Vagina (tissue), 2 donors: ENCODE measurements around the gene ANO1. TPM values are rescaled to one million over a fixed set of nuclear protein-coding genes. Genes with fewer than 3 reads are reported as not detected.

ENCODE experiments used
- DNase-seq, 2 donors: peaks; one replicate each; pipeline ENCODE4 v3.0.0-alpha.2; 2017; ENCODE audit errors: extremely low spot score in 2 of 2
- H3K27ac ChIP-seq: fragments of 200-600 bp; sonication (generic); one replicate; pipeline ENCODE4 v1.5.1; 2019
- H3K27me3 ChIP-seq: fragments of 200-600 bp; sonication (generic); one replicate; pipeline ENCODE4 v1.5.1; 2019
- H3K36me3 ChIP-seq, 2 donors: fragments of 200-600 bp; sonication (generic); one replicate each; pipeline ENCODE4 v1.5.1; 2017 to 2019
- H3K4me1 ChIP-seq: fragments of 200-600 bp; sonication (generic); one replicate; pipeline ENCODE4 v1.5.1; 2019
- H3K4me3 ChIP-seq, 2 donors: fragments of 200-600 bp; sonication (generic); 1 replicate in 1 of 2; 2 replicates in 1 of 2; pipeline ENCODE4 v1.5.1; 2016 to 2019
- H3K9me3 ChIP-seq: fragments of 200-600 bp; sonication (generic); one replicate; pipeline ENCODE4 v1.5.1; 2019
- CTCF ChIP-seq, 3 experiments: fragments of 450-650 bp in 2 of 3; fragments of 200-600 bp in 1 of 3; sonication (generic) in 1 of 3; IDR thresholded peaks; one replicate each; pipeline ENCODE4 v1.5.1; 2017 to 2019; ENCODE audit warnings: antibody characterized with exemption in 3 of 3, mild to moderate bottlenecking in 2 of 3, moderate library complexity in 2 of 3
- POLR2A ChIP-seq, 2 donors: fragments of 450-650 bp; IDR thresholded peaks; one replicate each; pipeline ENCODE4 v1.6.1; 2017; ENCODE audit warnings: antibody characterized with exemption in 2 of 2, mild to moderate bottlenecking in 2 of 2, moderate library complexity in 2 of 2
- POLR2AphosphoS5 ChIP-seq, 2 donors: sonication (generic); formaldehyde crosslinking; IDR thresholded peaks; one replicate each; pipeline ENCODE4 v1.9.0; 2017; ENCODE audit warnings: antibody characterized with exemption in 2 of 2, mild to moderate bottlenecking in 2 of 2, low read depth in 1 of 2; ENCODE audit not compliant: insufficient read depth in 1 of 2
- intact Hi-C: fragments of 100-400 bp; cut with DNase I; formaldehyde crosslinking; loops from one replicate; pipeline ENCODE4 v1.15.1; 2023
- total RNA-seq: library from RNA; depleted of rRNA; stranded (reverse); fragments of >200 nt; gene quantifications from one replicate; pipeline ENCODE4 v1.2.3, GENCODE V29; 2016

ANO1 gene
- total RNA-seq, 1 donor from 2014 or later, result 40.8 TPM

DNA sequence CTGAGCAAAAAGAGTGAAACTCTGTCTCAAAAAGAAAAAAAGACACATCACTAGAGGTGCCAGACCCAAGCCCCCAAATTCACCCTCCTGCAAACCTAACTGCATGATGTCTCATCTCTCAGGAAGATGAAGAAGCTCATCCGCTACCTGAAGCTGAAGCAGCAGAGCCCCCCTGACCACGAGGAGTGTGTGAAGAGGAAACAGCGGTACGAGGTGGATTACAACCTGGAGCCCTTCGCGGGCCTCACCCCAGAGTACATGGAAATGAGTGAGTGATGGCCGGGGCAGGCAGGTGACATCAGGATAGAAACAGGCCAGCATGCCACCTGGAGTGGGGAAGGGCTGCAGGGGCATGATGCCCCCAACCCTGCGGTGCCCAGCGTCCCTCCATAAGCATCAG is 89.0 kb downstream of the ANO1 start:
- Histone ChIP-seq H3K36me3 (no peaks in the 10 kb centered on the region), H3K27me3 (no peaks in the 10 kb centered on the region), H3K4me3 (no peak overlapping the region), H3K4me1 (no peaks in the 10 kb centered on the region), H3K9me3 (no peaks in the 10 kb centered on the region), H3K27ac (no peak overlapping the region)
- TF ChIP-seq POLR2A (IDR thresholded peaks at IDR 0.05), result no peak
- TF ChIP-seq POLR2AphosphoS5 (IDR thresholded peaks at IDR 0.05; ENCODE audit: insufficient read depth in 1 of 2, low read depth in 1 of 2), result no peak
- no peak for TF ChIP-seq CTCF (IDR thresholded peaks at IDR 0.05)
- DNase-seq, result no peak
- intact Hi-C loops, result no loop called here

GRCh38 chr11:70167723-70168404 is 89.7 kb downstream of the ANO1 start:
- Histone ChIP-seq H3K9me3 (no peaks in the 10 kb centered on the region), H3K27ac (no peak overlapping the region), H3K4me1 (no peaks in the 10 kb centered on the region), H3K36me3 (no peaks in the 10 kb centered on the region), H3K27me3 (no peaks in the 10 kb centered on the region), H3K4me3 (no peak overlapping the region)
- DNase-seq, result no peak
- TF ChIP-seq POLR2AphosphoS5 (IDR thresholded peaks at IDR 0.05; ENCODE audit: insufficient read depth in 1 of 2, low read depth in 1 of 2) (no peak), CTCF (IDR thresholded peaks at IDR 0.05) (no peak), POLR2A (IDR thresholded peaks at IDR 0.05) (no peak)
- intact Hi-C loops, result no loop called here

DNA sequence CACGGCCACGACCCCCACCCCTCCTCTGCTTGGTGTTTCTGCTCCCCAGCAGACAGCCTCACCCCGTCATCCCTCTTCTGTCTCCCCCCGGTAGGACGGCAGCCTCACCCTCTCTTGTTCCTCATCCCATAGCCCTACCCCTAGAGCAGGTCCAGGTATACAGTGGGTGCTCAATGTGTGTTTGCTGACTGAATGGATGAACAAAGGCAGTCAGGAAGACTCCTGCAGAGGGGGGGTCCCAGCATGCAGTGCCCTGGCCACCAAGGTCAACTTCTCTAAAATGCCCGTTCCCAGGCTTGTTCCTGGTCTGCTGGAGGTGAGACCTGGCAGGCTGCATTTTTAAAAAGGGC is 90.3 kb downstream of the ANO1 start:
- Histone ChIP-seq H3K4me3 (no peak overlapping the region), H3K36me3 (no peaks in the 10 kb centered on the region), H3K4me1 (no peaks in the 10 kb centered on the region), H3K9me3 (no peaks in the 10 kb centered on the region), H3K27ac (no peak overlapping the region), H3K27me3 (no peaks in the 10 kb centered on the region)
- intact Hi-C loops, result no loop called here
- no peak for DNase-seq
- TF ChIP-seq POLR2AphosphoS5 (IDR thresholded peaks at IDR 0.05; ENCODE audit: insufficient read depth in 1 of 2, low read depth in 1 of 2), result no peak
- no peak for TF ChIP-seq POLR2A (IDR thresholded peaks at IDR 0.05)
- no peak for TF ChIP-seq CTCF (IDR thresholded peaks at IDR 0.05)

DNA sequence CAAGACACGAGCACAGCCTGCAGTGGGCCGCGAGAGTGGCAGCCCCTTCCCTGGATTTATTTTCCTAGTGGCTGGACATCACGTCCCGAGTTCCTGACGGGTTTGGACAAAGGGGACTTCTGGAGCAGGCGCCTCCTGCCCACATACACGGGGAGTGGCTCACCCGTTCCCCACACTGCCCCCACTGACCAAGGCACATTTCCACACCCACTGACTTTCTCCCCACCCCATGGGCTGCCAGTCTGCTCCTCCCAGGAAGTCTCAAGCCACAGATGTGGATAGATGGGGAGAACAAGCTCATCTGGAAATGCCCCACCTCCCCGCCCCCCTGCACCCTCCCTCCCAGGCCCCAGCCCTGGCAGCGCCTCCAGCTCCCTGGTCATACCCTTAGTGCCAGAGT is 91.0 kb downstream of the ANO1 start:
- DNase-seq, result no peak
- Histone ChIP-seq H3K9me3 (no peaks in the 10 kb centered on the region), H3K36me3 (no peaks in the 10 kb centered on the region), H3K27ac (no peak overlapping the region), H3K27me3 (no peaks in the 10 kb centered on the region), H3K4me1 (no peaks in the 10 kb centered on the region), H3K4me3 (no peak overlapping the region)
- no peak for TF ChIP-seq POLR2A (IDR thresholded peaks at IDR 0.05)
- TF ChIP-seq POLR2AphosphoS5 (IDR thresholded peaks at IDR 0.05; ENCODE audit: insufficient read depth in 1 of 2, low read depth in 1 of 2), result no peak
- TF ChIP-seq CTCF (IDR thresholded peaks at IDR 0.05), result no peak
- intact Hi-C loops, result no loop called here

DNA sequence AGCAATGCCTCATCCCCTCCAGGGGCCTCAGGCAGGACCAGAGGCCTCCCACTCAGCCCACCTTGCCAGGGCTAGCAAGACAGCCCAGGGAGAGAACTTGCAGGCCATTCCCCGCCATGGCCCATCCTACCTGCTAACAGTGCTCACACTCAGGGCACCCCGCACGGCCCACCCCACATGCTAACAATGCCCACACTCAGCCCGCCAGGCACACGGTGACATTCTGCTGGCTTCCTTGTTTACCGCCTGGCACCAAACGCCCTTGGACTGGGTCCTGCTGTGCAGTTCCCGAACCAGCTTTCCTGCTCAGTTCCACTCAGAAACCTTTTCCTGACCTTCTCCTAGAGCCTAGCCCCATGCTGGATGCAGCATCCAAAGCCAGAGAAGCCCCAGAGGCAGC is 91.5 kb downstream of the ANO1 start:
- no peaks in the 10 kb centered on the region for H3K27me3 ChIP-seq
- no peak overlapping the region for H3K27ac ChIP-seq
- H3K9me3 ChIP-seq, result no peaks in the 10 kb centered on the region
- H3K36me3 ChIP-seq, result no peaks in the 10 kb centered on the region
- intact Hi-C loops, result no loop called here
- TF ChIP-seq POLR2AphosphoS5 (IDR thresholded peaks at IDR 0.05; ENCODE audit: insufficient read depth in 1 of 2, low read depth in 1 of 2) (no peak), CTCF (IDR thresholded peaks at IDR 0.05) (no peak), POLR2A (IDR thresholded peaks at IDR 0.05) (no peak)
- no peak for DNase-seq
- no peak overlapping the region for H3K4me3 ChIP-seq
- H3K4me1 ChIP-seq, result no peaks in the 10 kb centered on the region
